ENCODE data around the gene LONRF2. TPM values are rescaled to one million over a fixed set of nuclear protein-coding genes. Genes with fewer than 3 reads are reported as not detected.
"Not testable (repeated sequence)": the region's sequence is repeated elsewhere in the genome, so short reads cannot be mapped to it uniquely, and the experiment has no call there.

Gene LONRF2
- total RNA-seq, 1 donor from 2014 or later, result not detected

- DNase-seq, result no peak
Measured at GRCh38 chr2:100252811-100253698, 69.2 kb downstream of the LONRF2 start.

GRCh38 chr2:100250645-100251044 is 71.7 kb downstream of the LONRF2 start:
- no peak for DNase-seq

GRCh38 chr2:100248971-100249370 is 73.3 kb downstream of the LONRF2 start:
- DNase-seq, result no peak

GRCh38 chr2:100248556-100248955 is 73.7 kb downstream of the LONRF2 start:
- DNase-seq, result not testable (repeated sequence)

GRCh38 chr2:100248044-100248330 is 74.3 kb downstream of the LONRF2 start:
- no peak for DNase-seq

- no peak for DNase-seq
Measured at GRCh38 chr2:100247256-100248043, 74.9 kb downstream of the LONRF2 start.

- peak; percentile 61 for DNase-seq
Measured at GRCh38 chr2:100246163-100247145, 75.8 kb downstream of the LONRF2 start.

GRCh38 chr2:100245681-100246080 is 76.6 kb downstream of the LONRF2 start:
- DNase-seq, result no peak

- DNase-seq, result no peak
Measured at GRCh38 chr2:100244881-100245605, 77.3 kb downstream of the LONRF2 start.

GRCh38 chr2:100243631-100244030 is 78.7 kb downstream of the LONRF2 start:
- DNase-seq, result no peak

GRCh38 chr2:100242891-100243619 is 79.2 kb downstream of the LONRF2 start:
- DNase-seq, result peak; percentile 78

GRCh38 chr2:100242476-100242875 is 79.8 kb downstream of the LONRF2 start:
- DNase-seq, result no peak

- DNase-seq, result no peak
Measured at GRCh38 chr2:100241236-100241635, 81.1 kb downstream of the LONRF2 start.

GRCh38 chr2:100240386-100240785 is 81.9 kb downstream of the LONRF2 start:
- DNase-seq, result no peak

- no peak for DNase-seq
Measured at GRCh38 chr2:100239486-100240210, 82.7 kb downstream of the LONRF2 start.

- DNase-seq, result no peak
Measured at GRCh38 chr2:100238471-100238870, 83.8 kb downstream of the LONRF2 start.

GRCh38 chr2:100237770-100238169 is 84.5 kb downstream of the LONRF2 start:
- DNase-seq, result no peak

- DNase-seq, result no peak
Measured at GRCh38 chr2:100237163-100237562, 85.1 kb downstream of the LONRF2 start.

GRCh38 chr2:100236166-100236565 is 86.1 kb downstream of the LONRF2 start:
- DNase-seq, result no peak

GRCh38 chr2:100235581-100235980 is 86.7 kb downstream of the LONRF2 start:
- no peak for DNase-seq

- DNase-seq, result no peak
Measured at GRCh38 chr2:100235098-100235497, 87.2 kb downstream of the LONRF2 start.
